Right atrium auricular region (tissue), 2 donors: ENCODE data around the gene HSPBP1. TPM values are rescaled to one million over a fixed set of nuclear protein-coding genes. Genes with fewer than 3 reads are reported as not detected.

Source experiments
- DNase-seq: peaks from one replicate; pipeline ENCODE4 v3.0.0-alpha.2; 2019; ENCODE audit warnings: low spot score
- H3K27ac ChIP-seq, 2 donors: fragments of 200-600 bp; sonication (generic); 1 replicate in 1 of 2; 2 replicates in 1 of 2; pipeline ENCODE4 v1.5.1; 2016 to 2019
- H3K27me3 ChIP-seq, 2 donors: fragments of 200-600 bp; sonication (generic); one replicate each; pipeline versions ENCODE4 v1.5.1 to v1.6.0; 2017 to 2019
- H3K36me3 ChIP-seq: fragments of 200-600 bp; sonication (generic); one replicate; pipeline ENCODE4 v1.5.1; 2016
- H3K4me1 ChIP-seq, 2 donors: fragments of 200-600 bp; sonication (generic); one replicate each; pipeline versions ENCODE4 v1.5.1 to v1.6.0; 2017 to 2019
- H3K4me3 ChIP-seq, 2 donors: fragments of 200-600 bp; sonication (generic); 1 replicate in 1 of 2; 2 replicates in 1 of 2; pipeline ENCODE4 v1.5.1; 2017 to 2019; ENCODE audit warnings: mild to moderate bottlenecking in 1 of 2, moderate library complexity in 1 of 2
- H3K9me3 ChIP-seq, 2 donors: fragments of 200-600 bp; sonication (generic); one replicate each; pipeline ENCODE4 v1.5.1; 2019
- total RNA-seq, 2 donors: library from RNA; depleted of rRNA; stranded (reverse); fragments of >200 nt; gene quantifications; one replicate each; pipeline ENCODE4 v1.1.0, GENCODE V29; 2016
- TF ChIP-seq, protein P1 (sequence below), 2 donors: fragments of 200-600 bp; sonication (generic); IDR thresholded peaks; one replicate each; pipeline ENCODE4 v1.5.1; 2019; ENCODE audit warnings: antibody characterized with exemption in 2 of 2

The HSPBP1 gene
- total RNA-seq, 2 donors from 2014 or later: 29.6 to 35.8 TPM

DNA sequence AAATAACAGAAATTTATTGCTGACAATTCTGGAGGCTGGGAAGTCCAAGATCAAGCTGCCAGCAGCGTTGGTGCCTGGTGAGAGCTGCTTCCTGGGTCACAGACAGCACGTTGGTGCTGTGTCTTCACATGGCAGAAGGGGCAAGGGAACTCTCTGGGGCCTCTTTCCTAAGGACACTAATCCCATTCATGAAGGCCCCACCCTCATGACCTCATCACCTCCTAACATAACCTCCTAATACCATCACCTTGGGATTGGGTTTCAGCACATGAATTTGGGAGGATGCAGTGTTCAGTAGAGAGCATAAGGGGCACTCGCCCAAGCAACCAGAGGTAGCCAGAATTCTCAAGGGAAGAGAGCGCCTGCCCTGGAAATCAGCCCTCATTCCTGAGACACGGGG is 29.5 kb upstream of the HSPBP1 start:
- Histone ChIP-seq H3K36me3 (peaks cover 21% of the 10 kb centered on the region), H3K9me3 (no peaks in the 10 kb centered on the region), H3K27me3 (no peaks in the 10 kb centered on the region), H3K4me3 (no peak overlapping the region), H3K4me1 (no peaks in the 10 kb centered on the region), H3K27ac (no peak overlapping the region)
- no peak for DNase-seq
- TF ChIP-seq, protein P1, sequence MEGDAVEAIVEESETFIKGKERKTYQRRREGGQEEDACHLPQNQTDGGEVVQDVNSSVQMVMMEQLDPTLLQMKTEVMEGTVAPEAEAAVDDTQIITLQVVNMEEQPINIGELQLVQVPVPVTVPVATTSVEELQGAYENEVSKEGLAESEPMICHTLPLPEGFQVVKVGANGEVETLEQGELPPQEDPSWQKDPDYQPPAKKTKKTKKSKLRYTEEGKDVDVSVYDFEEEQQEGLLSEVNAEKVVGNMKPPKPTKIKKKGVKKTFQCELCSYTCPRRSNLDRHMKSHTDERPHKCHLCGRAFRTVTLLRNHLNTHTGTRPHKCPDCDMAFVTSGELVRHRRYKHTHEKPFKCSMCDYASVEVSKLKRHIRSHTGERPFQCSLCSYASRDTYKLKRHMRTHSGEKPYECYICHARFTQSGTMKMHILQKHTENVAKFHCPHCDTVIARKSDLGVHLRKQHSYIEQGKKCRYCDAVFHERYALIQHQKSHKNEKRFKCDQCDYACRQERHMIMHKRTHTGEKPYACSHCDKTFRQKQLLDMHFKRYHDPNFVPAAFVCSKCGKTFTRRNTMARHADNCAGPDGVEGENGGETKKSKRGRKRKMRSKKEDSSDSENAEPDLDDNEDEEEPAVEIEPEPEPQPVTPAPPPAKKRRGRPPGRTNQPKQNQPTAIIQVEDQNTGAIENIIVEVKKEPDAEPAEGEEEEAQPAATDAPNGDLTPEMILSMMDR (IDR thresholded peaks at IDR 0.05): no peak

DNA sequence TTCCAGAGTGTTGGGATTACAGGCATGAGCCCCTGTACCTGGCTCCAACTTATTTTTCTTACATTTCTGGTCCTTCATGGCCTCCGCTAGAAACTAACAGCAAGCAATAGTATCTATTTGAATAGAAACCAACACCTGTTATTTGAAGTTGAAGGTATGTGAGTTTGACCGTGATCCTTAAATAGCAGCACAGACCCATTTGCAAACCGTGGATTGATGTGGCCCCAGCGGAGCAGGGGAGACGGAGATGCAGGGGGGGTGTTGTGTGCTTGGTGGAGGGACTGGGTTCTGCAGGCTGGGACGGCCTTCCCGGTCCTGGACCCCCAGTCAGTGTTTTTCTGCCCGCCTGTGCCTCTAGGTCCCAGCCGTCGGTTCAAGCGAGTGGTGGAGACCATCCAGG is 28.4 kb upstream of the HSPBP1 start:
- H3K9me3 ChIP-seq: no peaks in the 10 kb centered on the region
- no peak for DNase-seq
- H3K36me3 ChIP-seq: peaks cover 25% of the 10 kb centered on the region
- H3K4me3 ChIP-seq: no peak overlapping the region
- no peaks in the 10 kb centered on the region for H3K4me1 ChIP-seq
- H3K27me3 ChIP-seq: no peaks in the 10 kb centered on the region
- TF ChIP-seq, protein P1 (IDR thresholded peaks at IDR 0.05): no peak
- no peak overlapping the region for H3K27ac ChIP-seq

DNA sequence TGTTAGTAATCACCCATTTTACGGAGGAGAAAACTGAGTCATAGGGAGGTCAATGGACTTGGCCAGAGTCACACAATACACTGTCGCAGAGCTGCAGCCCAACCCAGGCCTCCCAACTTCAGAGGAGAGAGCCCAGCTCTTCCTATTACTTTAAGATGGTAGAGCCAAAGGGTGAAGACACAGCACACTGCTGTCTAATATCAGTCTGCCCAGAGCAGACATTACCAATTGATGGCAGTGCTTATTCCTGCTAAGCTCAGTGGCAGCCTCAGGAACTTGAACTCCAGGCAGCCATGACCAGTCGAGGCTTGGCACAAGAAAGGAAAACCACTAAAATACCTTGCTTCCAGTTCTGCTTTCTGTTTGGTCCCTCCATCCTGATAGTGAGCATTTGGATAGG is 26.8 kb upstream of the HSPBP1 start:
- Histone ChIP-seq H3K9me3 (no peaks in the 10 kb centered on the region), H3K27me3 (no peaks in the 10 kb centered on the region), H3K4me3 (no peak overlapping the region), H3K27ac (no peak overlapping the region), H3K36me3 (peaks cover 32% of the 10 kb centered on the region), H3K4me1 (peaks cover 0 to 4% of the 10 kb centered on the region in 2 donors)
- TF ChIP-seq, protein P1 (IDR thresholded peaks at IDR 0.05): no peak
- DNase-seq: no peak

- Histone ChIP-seq H3K36me3 (peaks cover 32% of the 10 kb centered on the region), H3K9me3 (no peaks in the 10 kb centered on the region), H3K27ac (no peak overlapping the region), H3K4me1 (peaks cover 0 to 10% of the 10 kb centered on the region in 2 donors), H3K27me3 (no peaks in the 10 kb centered on the region), H3K4me3 (no peak overlapping the region)
- no peak for DNase-seq
- TF ChIP-seq, protein P1 (IDR thresholded peaks at IDR 0.05): no peak
Measured at GRCh38 chr19:55305983-55306562, 26.2 kb upstream of the HSPBP1 start.

DNA sequence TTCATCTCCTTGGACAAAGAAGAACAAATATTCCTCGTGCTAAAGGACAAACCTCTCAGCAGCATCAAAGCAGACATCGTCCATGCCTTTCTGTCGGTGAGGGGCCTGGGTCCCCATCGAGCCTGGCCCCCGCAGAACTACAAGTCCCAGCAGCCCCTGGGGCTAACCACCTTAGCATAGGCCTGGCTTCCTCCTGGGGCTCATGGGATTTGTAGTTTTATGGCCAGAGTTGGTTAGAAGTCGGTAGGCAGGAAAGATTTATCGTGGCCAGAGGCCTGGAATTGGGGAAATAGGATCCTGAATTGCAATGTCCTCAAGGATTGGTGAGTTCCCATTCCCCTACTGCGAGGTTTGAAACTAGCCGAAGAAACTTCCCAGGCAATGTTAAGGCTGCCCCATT is 25.6 kb upstream of the HSPBP1 start:
- TF ChIP-seq, protein P1 (IDR thresholded peaks at IDR 0.05): no peak
- H3K36me3 ChIP-seq: peaks cover 32% of the 10 kb centered on the region
- H3K27me3 ChIP-seq: no peaks in the 10 kb centered on the region
- no peak for DNase-seq
- H3K4me1 ChIP-seq: peaks cover 0 to 10% of the 10 kb centered on the region in 2 donors
- no peak overlapping the region for H3K4me3 ChIP-seq
- no peaks in the 10 kb centered on the region for H3K9me3 ChIP-seq
- H3K27ac ChIP-seq: no peak overlapping the region

DNA sequence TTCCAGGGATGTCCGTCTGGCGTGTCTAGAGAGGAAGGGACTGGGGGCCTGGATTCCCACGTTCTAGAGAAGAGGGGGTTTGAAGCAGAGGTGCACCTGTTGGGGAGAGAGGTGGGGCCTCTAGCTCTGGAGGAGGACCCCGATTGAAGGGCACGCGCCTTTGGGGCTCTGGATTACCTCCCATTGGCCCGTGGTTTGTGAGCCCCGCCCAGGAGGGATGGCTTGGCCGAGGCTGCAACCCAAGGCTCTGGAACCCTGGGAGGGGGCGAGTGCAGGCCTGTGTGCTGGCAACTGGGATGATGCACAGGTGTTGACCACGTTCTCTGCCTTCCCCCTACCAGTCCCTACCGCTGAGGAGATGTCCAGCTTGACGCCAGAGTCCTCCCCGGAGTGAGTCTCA is 25.1 kb upstream of the HSPBP1 start:
- Histone ChIP-seq H3K9me3 (no peaks in the 10 kb centered on the region), H3K27ac (no peak overlapping the region), H3K36me3 (peaks cover 31% of the 10 kb centered on the region), H3K4me3 (no peak overlapping the region), H3K4me1 (peaks cover 0 to 10% of the 10 kb centered on the region in 2 donors), H3K27me3 (no peaks in the 10 kb centered on the region)
- TF ChIP-seq, protein P1 (IDR thresholded peaks at IDR 0.05): no peak
- no peak for DNase-seq
